Immature natural killer cell (primary cell): ENCODE data around the gene APBA2. TPM values are rescaled to one million over a fixed set of nuclear protein-coding genes. Genes with fewer than 3 reads are reported as not detected.
A peak's percentile ranks its signal among the peaks of the same experiment; 100 is the strongest.

Source experiments
- DNase-seq, 3 donors: peaks; one replicate each; pipeline ENCODE4 v3.0.0; 2022; ENCODE audit warnings: mixed read lengths in 1 of 3
- H3K27ac Mint-ChIP-seq, 6 donors: one replicate each; pipeline ENCODE4 v1.8.0; 2020; ENCODE audit warnings: mixed read lengths in 6 of 6, mild to moderate bottlenecking in 5 of 6, inconsistent platforms in 4 of 6, moderate library complexity in 3 of 6
- H3K27me3 Mint-ChIP-seq, 3 donors: one replicate each; pipeline ENCODE4 v1.8.0; 2020 to 2021; ENCODE audit warnings: low read depth in 3 of 3, mild to moderate bottlenecking in 3 of 3, mixed read lengths in 3 of 3, moderate library complexity in 3 of 3, inconsistent platforms in 1 of 3
- H3K36me3 Mint-ChIP-seq, 3 donors: one replicate each; pipeline ENCODE4 v1.8.0; 2020; ENCODE audit warnings: mixed read lengths in 3 of 3, inconsistent platforms in 2 of 3, mild to moderate bottlenecking in 2 of 3
- H3K4me1 Mint-ChIP-seq, 2 donors: one replicate each; pipeline ENCODE4 v1.8.0; 2020; ENCODE audit warnings: inconsistent platforms in 2 of 2, mild to moderate bottlenecking in 2 of 2, mixed read lengths in 2 of 2, moderate library complexity in 1 of 2
- H3K4me3 Mint-ChIP-seq, 5 donors: one replicate each; pipeline ENCODE4 v1.8.0; 2020; ENCODE audit warnings: mild to moderate bottlenecking in 5 of 5, mixed read lengths in 5 of 5, inconsistent platforms in 3 of 5, moderate library complexity in 3 of 5
- H3K9me3 Mint-ChIP-seq, 6 donors: one replicate each; pipeline ENCODE4 v1.8.0; 2020; ENCODE audit warnings: mild to moderate bottlenecking in 6 of 6, mixed read lengths in 6 of 6, inconsistent platforms in 4 of 6, moderate library complexity in 3 of 6
- polyA plus RNA-seq, 3 donors: library from polyadenylated mRNA; unstranded; fragments of 300-500 nt; fragmentation: Illumina TruSeq; gene quantifications; one replicate each; pipeline ENCODE4 v1.2.3, GENCODE V29; 2021

The APBA2 gene
- polyA plus RNA-seq, 3 donors from 2014 or later: 24.4 to 68.7 (median 25.4) TPM

DNA sequence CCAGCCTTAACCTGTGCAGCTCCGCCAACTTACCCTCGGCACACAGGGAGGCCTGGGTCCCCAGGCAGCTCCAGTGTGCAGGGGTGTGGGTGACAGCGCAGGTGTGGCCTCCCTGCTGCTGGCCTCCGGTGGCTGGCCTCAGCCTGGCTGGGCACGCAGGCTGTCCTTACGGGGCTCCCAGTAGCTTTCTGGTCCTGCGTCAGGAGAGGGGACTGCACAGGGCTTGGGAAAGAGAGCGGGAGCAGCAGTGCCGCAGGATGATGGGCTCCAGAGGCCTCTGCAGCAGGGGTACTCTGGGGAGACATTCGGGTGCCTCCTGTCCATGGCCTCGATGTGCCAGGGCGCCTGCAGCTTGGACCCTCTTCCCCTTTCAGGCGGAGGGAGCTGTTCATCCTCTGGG, 9.4 kb downstream of the APBA2 start:
- peaks cover 48 to 56% of the 10 kb centered on the region in 2 donors for H3K4me1 Mint-ChIP-seq
- H3K27me3 Mint-ChIP-seq: peaks cover 0 to 4% (median 2%) of the 10 kb centered on the region in 3 donors
- H3K27ac Mint-ChIP-seq: no peak overlapping the region
- H3K36me3 Mint-ChIP-seq: peaks cover 0 to 3% (median 0%) of the 10 kb centered on the region in 3 donors
- DNase-seq: no peak
- no peaks in the 10 kb centered on the region for H3K9me3 Mint-ChIP-seq
- no peak overlapping the region for H3K4me3 Mint-ChIP-seq

DNA sequence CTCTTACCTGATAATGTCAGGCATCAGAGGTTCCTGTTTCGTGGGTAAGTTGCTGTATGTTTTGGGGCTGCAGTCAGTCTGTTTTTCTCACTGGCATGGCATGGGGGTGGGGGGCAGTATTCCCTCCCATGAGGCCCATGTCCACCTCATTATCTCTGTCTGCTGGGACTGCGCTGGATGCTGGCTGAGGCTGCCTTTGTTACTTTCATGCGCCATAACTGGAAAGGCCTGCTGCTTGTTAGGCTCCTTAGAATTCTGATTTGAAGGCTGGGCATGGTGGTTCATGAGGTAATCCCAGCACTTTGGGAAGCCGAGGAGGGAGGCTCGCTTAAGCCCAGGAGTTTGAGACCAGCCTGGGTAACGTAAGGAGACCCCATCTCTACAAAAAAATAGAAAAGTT, 9.8 kb downstream of the APBA2 start:
- DNase-seq: no peak
- Mint-ChIP-seq H3K4me3 (no peak overlapping the region), H3K27me3 (peaks cover 0 to 4% (median 2%) of the 10 kb centered on the region in 3 donors), H3K4me1 (peaks cover 46 to 52% of the 10 kb centered on the region in 2 donors), H3K36me3 (peaks cover 0 to 3% (median 0%) of the 10 kb centered on the region in 3 donors), H3K27ac (peak overlapping the region in 1 of 6 donors; percentile 21), H3K9me3 (no peaks in the 10 kb centered on the region)

DNA sequence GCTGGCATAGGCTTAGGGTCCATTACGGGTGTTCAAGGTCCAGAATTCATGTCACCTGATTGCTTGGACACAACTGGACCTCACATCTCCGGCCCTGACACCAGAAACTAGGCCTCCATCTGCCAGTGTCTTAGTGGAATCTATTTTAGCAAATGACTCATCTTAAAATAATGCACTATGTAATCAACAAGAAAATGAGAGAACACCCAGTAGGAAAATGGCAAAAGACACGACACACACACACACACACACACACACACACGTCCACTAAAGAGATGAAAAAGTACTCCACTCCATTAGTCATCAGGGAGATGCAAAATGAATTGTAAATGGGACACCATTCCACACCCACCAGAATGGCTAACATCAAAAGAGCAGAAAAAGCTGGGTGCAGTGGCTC, 11.2 kb downstream of the APBA2 start:
- no peak for DNase-seq
- Mint-ChIP-seq H3K9me3 (no peaks in the 10 kb centered on the region), H3K36me3 (peaks cover 0 to 3% (median 0%) of the 10 kb centered on the region in 3 donors), H3K27ac (no peak overlapping the region), H3K4me1 (peaks cover 40 to 43% of the 10 kb centered on the region in 2 donors), H3K4me3 (no peak overlapping the region), H3K27me3 (peaks cover 0 to 3% (median 0%) of the 10 kb centered on the region in 3 donors)

DNA sequence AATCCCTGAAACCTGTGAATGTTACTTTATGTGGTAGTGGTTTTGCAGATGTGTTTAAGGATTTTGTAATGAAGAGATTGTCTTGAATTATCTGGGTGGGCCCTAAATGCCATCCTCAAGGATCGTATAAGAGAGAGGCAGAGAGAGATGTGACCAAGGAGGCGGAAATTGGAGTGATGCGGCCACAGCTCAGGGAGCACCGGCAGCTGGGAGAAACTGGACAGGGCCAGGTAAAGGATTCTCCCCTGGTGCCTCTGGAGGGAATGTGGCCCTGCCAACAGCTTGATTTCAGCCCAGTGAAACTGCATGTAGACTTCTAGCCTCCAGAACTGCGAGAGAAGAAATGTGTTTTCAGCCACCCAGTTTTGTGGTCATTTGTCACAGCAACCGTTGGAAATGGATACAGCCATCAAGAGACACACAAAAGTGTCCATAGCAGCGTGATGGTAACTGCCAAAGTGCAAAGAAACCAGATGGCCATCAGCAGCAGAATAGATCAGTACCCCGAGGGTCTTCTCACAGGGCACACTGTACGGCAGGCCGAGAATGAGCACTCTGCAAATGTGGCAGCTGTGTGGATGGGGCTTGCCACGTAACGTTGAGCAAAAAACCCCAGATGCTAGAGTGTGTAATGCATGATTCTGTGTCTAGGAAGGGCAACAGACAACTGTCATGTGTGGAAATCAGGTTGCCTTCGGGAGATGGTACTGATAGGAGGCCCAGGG, 12.2 kb downstream of the APBA2 start:
- Mint-ChIP-seq H3K27me3 (peaks cover 0 to 3% (median 0%) of the 10 kb centered on the region in 3 donors), H3K4me1 (peaks cover 40% of the 10 kb centered on the region in 2 donors), H3K27ac (peak overlapping the region in 3 of 6 donors; percentile 12 to 24 (median 13)), H3K36me3 (peaks cover 0 to 3% (median 0%) of the 10 kb centered on the region in 3 donors), H3K9me3 (no peaks in the 10 kb centered on the region), H3K4me3 (no peak overlapping the region)
- DNase-seq: no peak

DNA sequence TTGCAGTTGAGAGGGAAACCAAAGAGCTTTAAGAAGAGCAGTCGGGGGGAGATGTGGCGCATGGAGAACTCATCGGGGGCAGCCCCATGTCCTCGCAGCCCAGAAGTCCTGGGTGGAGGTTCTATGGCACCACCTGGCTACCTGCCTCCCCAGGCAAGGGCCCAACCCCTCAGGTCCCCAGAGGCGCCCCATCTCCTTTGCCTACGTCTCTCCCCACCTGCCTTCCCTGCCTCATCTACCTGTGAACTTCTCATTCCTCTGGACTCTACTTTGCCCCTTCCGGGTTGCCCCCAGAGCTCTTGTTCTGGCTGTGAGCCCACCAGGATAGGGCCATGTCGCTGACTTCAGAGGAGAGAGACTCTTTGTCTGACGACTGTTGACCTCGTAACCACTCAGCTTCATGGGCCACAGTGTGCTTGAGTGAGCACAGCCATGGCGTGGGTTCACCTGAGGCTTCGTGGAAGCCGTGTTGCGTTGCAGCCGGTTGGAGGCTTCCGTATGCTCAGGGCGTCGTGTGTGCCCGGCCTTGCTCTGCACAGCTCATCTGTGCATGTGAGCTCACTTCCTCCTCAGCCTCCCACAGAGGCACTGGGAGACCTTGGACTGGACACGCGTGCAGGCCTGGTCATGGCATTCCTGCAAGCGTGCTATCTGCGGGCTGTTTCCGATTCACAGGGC, 13.4 kb downstream of the APBA2 start:
- Mint-ChIP-seq H3K4me3 (no peak overlapping the region), H3K9me3 (peaks cover 0 to 2% (median 0%) of the 10 kb centered on the region in 6 donors), H3K4me1 (peaks cover 41 to 45% of the 10 kb centered on the region in 2 donors), H3K27me3 (peaks cover 0 to 2% (median 0%) of the 10 kb centered on the region in 3 donors), H3K27ac (peak overlapping the region in 1 of 6 donors; percentile 38), H3K36me3 (peaks cover 0 to 3% (median 0%) of the 10 kb centered on the region in 3 donors)
- DNase-seq: no peak

DNA sequence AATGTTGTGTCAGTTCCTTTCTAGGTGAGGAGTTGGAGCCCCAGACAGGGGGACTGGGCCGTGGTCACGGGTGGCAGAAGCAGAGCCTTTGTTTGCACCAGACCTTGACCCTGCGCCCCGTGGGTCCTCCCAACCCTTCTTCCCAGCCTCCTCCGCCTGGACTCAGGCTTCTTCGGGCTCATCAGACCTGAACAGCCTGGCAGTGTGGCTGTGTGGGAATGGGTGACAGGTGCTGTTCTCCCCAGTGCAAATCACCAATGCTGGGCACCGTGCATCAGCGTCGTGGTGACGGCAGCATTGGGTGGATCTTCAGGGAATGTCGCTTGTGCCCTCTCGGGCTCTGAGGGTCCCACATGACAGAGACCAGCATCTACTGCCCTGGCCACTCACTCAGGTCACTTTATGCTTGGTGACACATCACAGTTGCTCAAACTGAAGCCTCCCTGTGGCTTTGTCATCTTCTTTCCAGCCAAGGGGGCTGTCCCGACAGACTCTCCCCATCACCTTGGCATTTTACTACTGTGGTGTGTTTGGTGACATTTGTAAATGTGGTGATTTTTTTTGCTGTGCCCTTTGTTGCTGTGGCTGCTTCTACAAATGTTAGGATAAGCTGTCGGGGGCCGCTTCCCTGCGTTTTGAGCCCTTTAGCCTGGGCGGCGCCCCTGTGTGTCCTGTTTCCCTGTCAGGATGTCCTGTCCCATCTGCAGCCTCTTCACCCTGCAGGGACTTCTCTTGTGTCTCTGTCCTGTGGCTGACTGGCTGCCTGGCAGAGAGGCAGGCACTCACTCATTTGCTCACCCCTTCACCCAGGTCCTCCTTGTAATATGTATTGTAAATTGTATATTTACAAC, 14.5 kb downstream of the APBA2 start:
- no peak for DNase-seq
- H3K27ac Mint-ChIP-seq: peak overlapping the region in 2 of 6 donors; percentile 6 to 65

DNA sequence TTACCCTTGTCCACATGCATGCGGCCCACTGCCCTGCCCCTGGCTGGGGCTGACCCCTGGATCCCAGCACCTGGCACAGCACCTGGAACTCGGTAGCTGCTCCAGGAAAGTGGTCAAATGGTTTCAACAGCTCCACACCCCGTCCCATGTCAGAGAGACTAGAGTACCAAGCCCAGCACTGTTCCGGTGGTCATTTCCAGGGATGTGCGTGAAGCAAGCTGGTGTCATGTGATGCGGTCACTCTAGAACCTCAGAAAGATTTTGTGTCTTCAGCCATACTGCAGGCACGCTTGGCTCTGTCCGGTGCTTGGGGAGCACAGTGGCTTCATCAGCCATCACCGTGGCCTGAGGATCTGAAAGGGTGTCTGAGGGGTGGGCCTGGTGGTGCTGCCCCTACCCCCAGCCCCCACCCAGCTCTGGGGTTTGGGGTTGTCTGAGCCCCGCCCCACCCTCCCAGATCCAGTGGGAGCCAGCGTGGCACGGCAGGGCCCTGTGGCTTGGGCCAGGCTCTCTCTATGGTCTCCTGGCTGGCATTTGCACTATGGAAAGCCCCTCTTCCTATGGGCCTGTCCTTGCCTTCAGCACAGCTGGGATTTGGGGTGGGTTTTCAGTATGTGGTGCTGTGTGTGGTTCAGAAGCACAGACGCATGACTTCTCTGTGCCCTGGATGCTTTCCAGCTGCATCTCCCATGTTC, 15.3 kb downstream of the APBA2 start:
- DNase-seq: no peak
- Mint-ChIP-seq H3K4me3 (no peak overlapping the region), H3K27me3 (peaks cover 0 to 3% (median 2%) of the 10 kb centered on the region in 3 donors), H3K36me3 (peaks cover 0 to 3% (median 0%) of the 10 kb centered on the region in 3 donors), H3K27ac (peak overlapping the region in 1 of 6 donors; percentile 6), H3K9me3 (peaks cover 0 to 2% (median 0%) of the 10 kb centered on the region in 6 donors), H3K4me1 (peaks cover 48 to 63% of the 10 kb centered on the region in 2 donors)

More for the DNA sequence above, 14.5 kb downstream of the APBA2 start:
- H3K36me3 Mint-ChIP-seq: peaks cover 0 to 3% (median 0%) of the 10 kb centered on the region in 3 donors
- H3K9me3 Mint-ChIP-seq: peaks cover 0 to 2% (median 0%) of the 10 kb centered on the region in 6 donors
- H3K27me3 Mint-ChIP-seq: peaks cover 0 to 3% (median 2%) of the 10 kb centered on the region in 3 donors
- no peak overlapping the region for H3K4me3 Mint-ChIP-seq
- peaks cover 43 to 55% of the 10 kb centered on the region in 2 donors for H3K4me1 Mint-ChIP-seq

DNA sequence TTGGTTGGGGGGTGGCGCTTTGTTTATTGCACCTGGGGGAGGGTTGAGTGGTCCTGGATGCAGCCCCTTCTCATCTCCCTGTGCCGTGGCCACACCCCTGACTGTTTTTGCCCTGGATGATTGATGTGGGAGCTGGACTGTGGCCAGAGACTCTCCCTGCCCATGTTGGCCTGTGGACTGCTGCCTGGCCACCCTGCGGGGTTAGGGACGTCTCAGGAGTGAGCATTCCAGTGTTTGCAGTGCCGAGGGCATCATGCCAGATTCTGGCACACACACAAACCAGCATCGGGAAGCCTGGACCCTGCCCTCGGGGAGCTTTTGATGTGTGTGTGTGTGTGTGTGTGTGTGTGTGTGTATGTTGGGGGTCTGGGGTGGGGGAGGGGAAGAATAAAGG, 15.8 kb downstream of the APBA2 start:
- DNase-seq: no peak
- Mint-ChIP-seq H3K27me3 (peaks cover 0 to 3% (median 2%) of the 10 kb centered on the region in 3 donors), H3K4me3 (no peak overlapping the region), H3K36me3 (peaks cover 0 to 3% (median 0%) of the 10 kb centered on the region in 3 donors), H3K4me1 (peaks cover 48 to 67% of the 10 kb centered on the region in 2 donors), H3K9me3 (peaks cover 0 to 2% (median 0%) of the 10 kb centered on the region in 6 donors), H3K27ac (no peak overlapping the region)

DNA sequence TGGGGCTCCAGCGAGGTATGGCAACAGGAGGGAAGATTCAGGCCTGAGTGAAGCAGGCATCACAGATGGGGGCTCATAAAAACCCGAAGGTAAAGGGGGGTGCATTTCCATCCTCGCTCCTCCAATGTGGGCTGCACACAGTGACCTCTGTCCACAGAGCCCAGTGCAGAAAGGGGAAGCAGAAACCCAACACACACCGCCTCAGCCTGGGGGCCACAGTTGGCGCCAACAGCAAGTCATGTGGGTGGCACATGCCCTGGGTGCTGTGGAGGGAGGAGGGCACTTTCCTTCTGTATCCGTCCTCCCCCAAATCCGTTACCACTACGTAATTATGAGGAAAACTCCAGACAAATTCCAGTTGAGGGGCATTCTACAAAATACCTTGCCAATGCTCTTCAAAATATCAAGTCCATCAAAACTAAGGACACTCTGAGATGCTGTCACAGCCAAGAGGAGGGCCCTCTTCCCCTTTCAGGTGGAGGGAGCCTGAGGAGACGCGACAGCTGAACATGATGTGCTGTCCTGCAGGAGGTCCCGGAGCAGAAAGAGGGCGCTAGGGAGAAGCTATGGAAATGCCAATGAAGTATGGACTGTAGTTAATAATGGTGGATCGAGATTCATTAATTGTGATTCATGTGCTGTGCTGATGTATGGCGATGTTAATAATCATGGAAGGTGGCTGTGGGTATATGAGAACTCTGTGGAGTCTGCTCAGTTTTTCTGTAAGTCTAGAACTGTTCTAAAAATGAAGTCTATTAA, 16.4 kb downstream of the APBA2 start:
- H3K9me3 Mint-ChIP-seq: peaks cover 0 to 2% (median 0%) of the 10 kb centered on the region in 6 donors
- peak overlapping the region in 4 of 6 donors; percentile 17 to 80 (median 42) for H3K27ac Mint-ChIP-seq
- peaks cover 0 to 3% (median 0%) of the 10 kb centered on the region in 3 donors for H3K36me3 Mint-ChIP-seq
- no peak for DNase-seq
- H3K27me3 Mint-ChIP-seq: peaks cover 1 to 3% (median 2%) of the 10 kb centered on the region in 3 donors
- H3K4me1 Mint-ChIP-seq: peaks cover 45 to 65% of the 10 kb centered on the region in 2 donors
- H3K4me3 Mint-ChIP-seq: no peak overlapping the region

DNA sequence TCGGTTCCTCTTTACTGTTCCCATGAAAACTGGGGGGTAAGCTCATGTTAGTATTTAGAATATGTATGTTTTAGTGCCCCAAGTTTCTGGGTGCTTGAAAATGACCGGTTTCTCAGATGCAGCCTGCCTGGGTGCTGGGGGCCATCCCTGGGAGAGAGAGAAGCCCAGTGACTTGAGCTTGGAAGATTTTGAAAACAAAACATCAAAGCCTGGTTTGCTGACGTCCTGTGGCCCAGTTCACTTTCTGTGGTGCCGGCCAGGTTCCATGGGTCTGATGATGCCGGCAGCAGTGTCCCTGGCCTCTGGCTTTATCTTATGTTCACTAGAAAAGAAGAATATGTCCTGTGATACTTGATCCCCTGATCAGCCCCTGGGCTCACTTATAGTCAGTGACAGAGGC, 17.1 kb downstream of the APBA2 start:
- peak overlapping the region in 1 of 6 donors; percentile 17 for H3K27ac Mint-ChIP-seq

DNA sequence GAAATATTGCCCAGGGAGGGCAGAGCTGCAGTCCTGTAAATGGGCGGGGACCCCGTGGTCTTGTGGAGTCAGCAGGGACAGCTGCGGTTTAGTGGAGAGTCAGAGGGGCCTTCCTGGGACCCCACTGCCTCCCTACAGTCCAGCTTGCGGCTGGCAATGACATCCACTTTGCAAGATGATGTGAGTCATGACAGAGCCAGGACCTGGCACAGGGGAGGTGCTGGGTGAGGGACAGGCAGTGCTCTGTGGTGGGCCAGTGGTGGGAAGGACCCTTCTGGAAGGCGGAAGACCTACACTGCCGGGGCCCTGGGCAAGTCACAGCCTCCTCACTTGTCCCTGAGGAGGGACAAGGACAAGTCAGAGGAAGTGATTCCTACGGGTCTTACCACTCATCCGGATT, 17.8 kb downstream of the APBA2 start:
- Mint-ChIP-seq H3K4me3 (no peak overlapping the region), H3K27ac (peak overlapping the region in 1 of 6 donors; percentile 13), H3K9me3 (peaks cover 0 to 2% (median 0%) of the 10 kb centered on the region in 6 donors), H3K4me1 (peaks cover 41 to 53% of the 10 kb centered on the region in 2 donors), H3K27me3 (peaks cover 2 to 4% (median 3%) of the 10 kb centered on the region in 3 donors), H3K36me3 (peaks cover 0 to 3% (median 0%) of the 10 kb centered on the region in 3 donors)
- no peak for DNase-seq

More for the DNA sequence above, 17.1 kb downstream of the APBA2 start:
- peaks cover 0 to 2% (median 0%) of the 10 kb centered on the region in 6 donors for H3K9me3 Mint-ChIP-seq
- peaks cover 2 to 4% (median 3%) of the 10 kb centered on the region in 3 donors for H3K27me3 Mint-ChIP-seq
- H3K36me3 Mint-ChIP-seq: peaks cover 0 to 3% (median 0%) of the 10 kb centered on the region in 3 donors
- DNase-seq: no peak
- H3K4me1 Mint-ChIP-seq: peaks cover 43 to 60% of the 10 kb centered on the region in 2 donors
- H3K4me3 Mint-ChIP-seq: no peak overlapping the region

DNA sequence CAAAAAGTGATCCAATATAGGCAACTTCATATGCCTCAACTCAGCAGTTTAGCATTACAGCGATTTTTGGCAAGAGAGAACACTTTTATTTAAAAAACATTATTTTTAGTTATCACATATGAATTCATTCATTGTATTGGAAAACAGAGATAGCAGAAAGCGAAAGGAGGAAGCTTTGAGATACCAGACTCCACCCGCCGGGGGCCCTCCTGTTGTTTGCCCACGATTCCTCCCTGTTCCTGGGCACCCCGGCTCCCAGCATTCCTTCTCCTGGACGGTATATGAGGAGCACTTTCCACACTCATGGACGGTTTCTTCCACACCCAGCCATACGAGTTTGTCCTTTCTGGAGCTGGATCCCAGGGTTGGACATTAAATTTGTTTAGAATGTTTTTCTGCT, 18.2 kb downstream of the APBA2 start:
- no peak for DNase-seq
- no peak overlapping the region for H3K4me3 Mint-ChIP-seq
- H3K27ac Mint-ChIP-seq: peak overlapping the region in 4 of 6 donors; percentile 13 to 80 (median 61)
- H3K9me3 Mint-ChIP-seq: peaks cover 0 to 2% (median 0%) of the 10 kb centered on the region in 6 donors
- H3K36me3 Mint-ChIP-seq: no peaks in the 10 kb centered on the region
- peaks cover 2 to 4% (median 3%) of the 10 kb centered on the region in 3 donors for H3K27me3 Mint-ChIP-seq
- H3K4me1 Mint-ChIP-seq: peaks cover 40 to 50% of the 10 kb centered on the region in 2 donors
